HG02763 (cell line): ENCODE measurements around the gene GDPD1.
"Not testable (repeated sequence)": the region's sequence is repeated elsewhere in the genome, so short reads cannot be mapped to it uniquely, and the experiment has no call there.

Experiments
- ATAC-seq: cut with Tn5 transposase; IDR thresholded peaks from one replicate; pipeline ENCODE4 v1.9.1; 2021; ENCODE audit warnings: mild to moderate bottlenecking, moderate library complexity; ENCODE audit not compliant: unreplicated experiment

The GDPD1 gene

GRCh38 chr17:59311521-59311920, 91.2 kb downstream of the GDPD1 start:
- ATAC-seq, result not testable (repeated sequence)

GRCh38 chr17:59315866-59316265, 95.6 kb downstream of the GDPD1 start:
- no peak for ATAC-seq
